ENCODE results near the gene C16orf54. TPM values are rescaled to one million over a fixed set of nuclear protein-coding genes. Genes with fewer than 3 reads are reported as not detected.

C16orf54 gene
- total and polyA plus RNA-seq, 2 donors (not counting 3 experiments of a cell fraction or from before 2014, with no cell fraction given) = not detected

DNA sequence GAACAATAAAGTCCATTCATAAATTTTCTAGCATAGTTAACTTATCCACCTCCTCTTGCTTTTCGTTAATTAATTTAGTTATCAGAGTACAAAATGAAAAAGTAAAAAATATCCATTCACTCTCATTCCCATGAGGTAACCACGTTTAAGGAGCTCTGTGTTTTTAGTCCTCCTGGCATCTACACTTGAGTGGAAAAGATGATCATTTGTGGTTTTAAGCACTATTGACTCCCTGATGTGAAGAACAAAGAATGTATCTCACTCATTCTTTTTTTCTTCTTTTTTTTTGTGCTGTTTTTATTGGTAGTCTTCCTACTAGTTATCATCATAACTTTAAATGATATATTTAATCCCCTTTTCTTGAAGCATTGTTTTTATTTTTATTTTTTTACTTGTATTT, 40.8 kb downstream of the C16orf54 start:
- no peak for DNase-seq (ENCODE audit: low read depth, low spot score)
- Histone ChIP-seq H3K79me2 (ENCODE audit: control insufficient read depth, insufficient read depth, low read length) (no peaks in the 10 kb centered on the region), H3K4me2 (ENCODE audit: insufficient read depth, low read length) (no peak overlapping the region), H3K9me1 (replicated peaks; ENCODE audit: control insufficient read depth, extremely low read depth, insufficient read depth, low read length) (no peaks in the 10 kb centered on the region), H3K36me3 (ENCODE audit: control insufficient read depth in 2 of 2, extremely low read depth in 1 of 2, insufficient read depth in 2 of 2, low read length in 2 of 2) (no peaks in the 10 kb centered on the region), H3K9me3 (replicated peaks; ENCODE audit: control insufficient read depth, insufficient read depth, low read length) (no peaks in the 10 kb centered on the region), H4K20me1 (replicated peaks; ENCODE audit: control insufficient read depth, extremely low read depth, insufficient read depth, low read length) (no peaks in the 10 kb centered on the region), H2AFZ (ENCODE audit: low read depth, low read length) (no peak overlapping the region), H3K4me1 (ENCODE audit: control insufficient read depth, extremely low read depth, insufficient read depth, low read length) (peaks cover 7% of the 10 kb centered on the region), H3K9ac (replicated peaks; ENCODE audit: extremely low read depth, insufficient read depth, low read length) (no peak overlapping the region), H3K27ac (ENCODE audit: insufficient read depth, low read depth, low read length) (no peak overlapping the region), H3K4me3 (replicated peaks in 1 of 3; ENCODE audit: insufficient read depth in 1 of 3, low read depth in 1 of 3, low read length in 3 of 3) (no peak overlapping the region), H3K27me3 (ENCODE audit: control insufficient read depth in 2 of 2, insufficient read depth in 2 of 2, low read length in 2 of 2) (no peaks in the 10 kb centered on the region)
- TF ChIP-seq FOS (IDR thresholded peaks at IDR 0.05; ENCODE audit: borderline replicate concordance, insufficient read depth, low read length) (no peak), POLR2AphosphoS5 (IDR thresholded peaks at IDR 0.05; ENCODE audit: insufficient read depth, low read depth, low read length) (no peak), MYC (IDR thresholded peaks at IDR 0.05; ENCODE audit: low read depth, low read length) (no peak), JUN (IDR thresholded peaks at IDR 0.05; ENCODE audit: borderline replicate concordance, insufficient read depth, insufficient read length, low read depth) (no peak), POLR2A (IDR thresholded peaks at IDR 0.05; ENCODE audit: low read depth, low read length) (no peak), EZH2 (IDR thresholded peaks at IDR 0.05; ENCODE audit: borderline replicate concordance, low read depth, low read length, severe bottlenecking) (no peak), GATA2 (IDR thresholded peaks at IDR 0.05; ENCODE audit: insufficient read depth, insufficient read length, low read depth, low read length) (no peak)
- TF ChIP-seq, protein P1, sequence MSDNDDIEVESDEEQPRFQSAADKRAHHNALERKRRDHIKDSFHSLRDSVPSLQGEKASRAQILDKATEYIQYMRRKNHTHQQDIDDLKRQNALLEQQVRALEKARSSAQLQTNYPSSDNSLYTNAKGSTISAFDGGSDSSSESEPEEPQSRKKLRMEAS (IDR thresholded peaks at IDR 0.05; ENCODE audit: insufficient read depth, insufficient read length) = no peak
- TF ChIP-seq, protein P2, sequence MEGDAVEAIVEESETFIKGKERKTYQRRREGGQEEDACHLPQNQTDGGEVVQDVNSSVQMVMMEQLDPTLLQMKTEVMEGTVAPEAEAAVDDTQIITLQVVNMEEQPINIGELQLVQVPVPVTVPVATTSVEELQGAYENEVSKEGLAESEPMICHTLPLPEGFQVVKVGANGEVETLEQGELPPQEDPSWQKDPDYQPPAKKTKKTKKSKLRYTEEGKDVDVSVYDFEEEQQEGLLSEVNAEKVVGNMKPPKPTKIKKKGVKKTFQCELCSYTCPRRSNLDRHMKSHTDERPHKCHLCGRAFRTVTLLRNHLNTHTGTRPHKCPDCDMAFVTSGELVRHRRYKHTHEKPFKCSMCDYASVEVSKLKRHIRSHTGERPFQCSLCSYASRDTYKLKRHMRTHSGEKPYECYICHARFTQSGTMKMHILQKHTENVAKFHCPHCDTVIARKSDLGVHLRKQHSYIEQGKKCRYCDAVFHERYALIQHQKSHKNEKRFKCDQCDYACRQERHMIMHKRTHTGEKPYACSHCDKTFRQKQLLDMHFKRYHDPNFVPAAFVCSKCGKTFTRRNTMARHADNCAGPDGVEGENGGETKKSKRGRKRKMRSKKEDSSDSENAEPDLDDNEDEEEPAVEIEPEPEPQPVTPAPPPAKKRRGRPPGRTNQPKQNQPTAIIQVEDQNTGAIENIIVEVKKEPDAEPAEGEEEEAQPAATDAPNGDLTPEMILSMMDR (IDR thresholded peaks at IDR 0.05; ENCODE audit: extremely low read depth in 1 of 2, insufficient read depth in 1 of 2, low read depth in 1 of 2, low read length in 2 of 2) = no peak
- intact Hi-C loops (cut with micrococcal nuclease) (no loop called here), dilution Hi-C loops (cut with MboI; ENCODE audit: extremely low pct_ligation_motif_present, low sequenced_read_pairs) (no loop called here)
- ChIA-PET POLR2A (no interaction called here), CTCF (interaction anchor here (0.8 to 1.5 kb wide), 4 partner anchors 16 to 328 kb away, joined by 3 to 5 read pairs (median 3); no protein-coding TSS in a partner anchor)
- BruUV-seq (replicated peaks) = no TSS peak
- no peak for FAIRE-seq
